A549 treated with DMSO at 1 μM for 4 hours (cell line): ENCODE results near the gene RAB9A. TPM values are rescaled to one million over a fixed set of nuclear protein-coding genes. Genes with fewer than 3 reads are reported as not detected.

ENCODE experiments used
- total RNA-seq: library from RNA; stranded (reverse); fragments of 200-300 nt; extraction: Qiagen RNA extraction; gene quantifications from 5 replicates; pipeline ENCODE4 v1.2.3, GENCODE V29; 2022; ENCODE audit warnings: low read depth

Gene RAB9A, protein sequence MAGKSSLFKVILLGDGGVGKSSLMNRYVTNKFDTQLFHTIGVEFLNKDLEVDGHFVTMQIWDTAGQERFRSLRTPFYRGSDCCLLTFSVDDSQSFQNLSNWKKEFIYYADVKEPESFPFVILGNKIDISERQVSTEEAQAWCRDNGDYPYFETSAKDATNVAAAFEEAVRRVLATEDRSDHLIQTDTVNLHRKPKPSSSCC
- 32.6 to 41.8 TPM (median 40.3 TPM) in 5 replicates for total RNA-seq

DNA sequence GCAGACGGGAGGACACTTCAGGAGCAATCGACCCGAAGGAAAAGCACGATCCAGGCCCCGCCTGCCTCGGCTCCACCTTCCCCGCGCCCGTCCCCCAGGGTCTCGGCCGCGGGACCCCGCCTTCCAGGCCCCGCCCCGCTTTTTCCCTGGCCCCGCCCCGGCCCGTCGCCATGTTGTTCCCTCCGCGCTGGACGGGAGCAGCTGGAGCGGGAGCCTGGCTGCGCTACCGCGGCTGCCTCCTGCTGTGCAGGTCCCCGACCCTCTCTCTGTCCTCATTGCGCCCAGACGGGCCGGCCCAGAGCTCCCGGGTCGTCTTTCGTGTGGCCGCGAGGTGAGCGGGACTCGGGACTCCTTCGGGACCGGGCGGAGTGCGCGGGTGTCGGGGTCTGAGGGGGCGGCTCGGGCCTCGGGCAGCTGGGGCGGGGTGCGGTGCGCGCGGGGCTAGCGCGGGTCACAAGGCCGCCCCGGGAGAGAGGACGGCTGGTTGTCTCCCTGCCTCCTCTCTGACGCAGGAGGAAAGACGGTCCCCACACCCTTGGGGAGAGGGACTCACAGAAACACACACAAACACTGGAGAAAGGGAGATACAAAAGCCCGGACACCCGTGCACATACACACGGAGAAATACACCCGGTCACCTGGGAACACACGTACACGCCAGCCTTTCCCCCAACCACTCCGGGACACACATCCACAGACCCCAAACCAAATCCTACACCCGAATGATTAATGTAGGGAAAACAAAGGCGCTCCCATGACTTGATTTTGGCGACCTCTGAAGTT, at the start of gene RAB9A:
RAB9A (plus strand) TSS at position 171 of the 783 bp plus-strand sequence. CDS start 19,619 bp downstream, outside the sequence.

DNA sequence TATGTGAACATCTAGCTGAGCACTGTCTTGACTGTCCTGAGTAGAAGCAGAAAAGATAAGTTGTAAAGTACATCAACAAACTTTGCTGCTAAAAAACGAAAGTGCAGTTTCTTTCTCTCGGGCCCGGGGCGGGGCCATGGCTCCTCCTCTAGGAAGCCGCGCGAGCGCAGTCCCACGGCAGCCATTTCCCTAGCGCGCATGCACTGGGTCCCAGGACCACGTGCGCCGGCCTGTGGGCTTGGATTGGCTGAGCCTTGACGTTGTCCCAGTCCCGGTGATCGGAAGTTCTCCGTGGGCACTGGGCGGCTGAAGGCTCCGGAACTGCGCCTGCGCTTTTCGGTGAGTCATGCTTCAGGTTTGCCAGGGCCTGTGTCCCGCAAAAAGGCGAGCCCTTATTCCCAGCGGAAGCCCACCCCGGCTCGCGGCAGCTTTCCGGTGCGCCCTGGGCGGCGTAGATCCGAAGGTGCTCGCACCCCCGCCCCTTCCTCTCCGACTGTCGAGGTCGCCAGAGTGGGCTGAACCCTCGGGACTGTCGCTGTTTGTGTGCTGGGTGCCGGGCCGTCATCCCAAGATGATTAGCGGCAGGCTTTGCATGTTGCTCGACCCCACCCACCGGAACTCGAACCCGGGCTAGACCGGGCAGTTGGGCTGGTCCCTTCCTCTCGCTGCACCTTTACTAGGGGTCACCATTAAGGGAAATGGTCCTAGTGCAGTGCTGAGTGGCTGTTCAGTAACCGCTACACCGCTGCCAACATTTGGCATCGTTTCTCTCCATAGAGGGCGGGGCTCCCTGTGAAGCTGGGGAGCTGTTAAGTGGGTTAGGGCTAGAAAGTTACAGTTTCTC, 35.9 kb upstream of the RAB9A start, which contains the start of gene TCEANC:
TCEANC (plus strand) TSS at position 292 of the 844 bp plus-strand sequence. CDS start 9,368 bp downstream, outside the sequence.

DNA sequence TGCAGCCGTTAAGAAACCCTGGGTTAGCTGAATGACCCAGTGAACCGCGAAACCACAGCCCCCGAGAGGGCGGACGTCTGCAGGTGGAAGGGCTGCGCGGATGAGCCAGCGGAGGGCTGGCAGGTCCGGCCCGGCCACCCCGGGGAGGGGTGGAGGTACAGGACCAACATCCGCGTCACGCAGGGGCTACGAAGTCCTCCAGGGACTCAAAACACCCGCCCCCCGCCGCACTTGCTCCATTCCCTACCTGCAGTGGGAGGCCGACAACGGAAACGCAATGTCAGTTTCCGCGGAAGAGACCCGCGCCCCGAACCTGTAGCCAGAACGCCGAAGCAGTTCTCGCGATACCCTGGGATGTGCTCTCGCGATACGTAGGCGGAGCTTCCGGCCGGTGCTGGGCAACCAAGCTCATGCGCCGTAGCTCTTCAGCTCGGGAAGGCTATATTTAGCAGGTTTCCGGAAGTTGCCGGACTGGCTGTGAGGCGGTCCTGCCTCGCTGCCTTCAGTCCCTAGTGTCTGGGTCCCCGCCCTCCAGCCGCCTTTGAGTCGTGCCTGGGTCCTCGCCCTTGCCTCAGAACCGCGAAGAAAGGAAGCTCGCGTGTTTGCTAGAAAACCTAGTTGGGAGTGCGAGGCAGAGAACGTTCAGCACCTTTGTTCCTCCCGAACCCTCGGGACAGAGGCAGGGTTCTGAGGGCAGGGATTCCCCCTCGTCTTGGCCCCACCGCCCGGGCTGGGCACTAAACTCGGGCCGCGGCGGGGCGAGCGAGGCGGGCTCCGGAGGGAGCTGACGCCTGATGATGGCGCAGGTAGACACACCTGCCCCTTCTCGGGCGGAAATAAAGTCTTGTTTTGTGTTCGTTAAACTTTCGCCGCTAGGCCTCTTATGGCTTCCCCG, 45.6 kb downstream of the RAB9A start, which contains the start of the genes OFD1 and TRAPPC2:
OFD1 (plus strand) TSS at position 471 of the 895 bp plus-strand sequence; CDS start at position 795, 324 bp downstream.
TRAPPC2 (minus strand) TSS at position 343 of the 895 bp plus-strand sequence. CDS start 14,657 bp downstream, outside the sequence.

Other genes with a start within 250 kb of the RAB9A start
- 0.06 TPM in 1 of 5 replicates, not detected in the others for gene EGFL6, start 119.5 kb upstream of the RAB9A start, total RNA-seq
- 0.56 to 1.0 TPM (median 0.70 TPM) in 5 replicates for gene TCEANC, start 36.0 kb upstream of the RAB9A start, total RNA-seq
- gene TRAPPC2, start 45.5 kb downstream of the RAB9A start, total RNA-seq = 7.2 to 9.0 TPM (median 7.9 TPM) in 5 replicates
- 12.0 to 14.4 TPM (median 12.6 TPM) in 5 replicates for gene OFD1, start 45.6 kb downstream of the RAB9A start, total RNA-seq
- gene GPM6B, start 128.0 kb downstream of the RAB9A start, total RNA-seq = not detected in 5 replicates